IMR-90 (cell line): ENCODE results near the gene TMPRSS7. TPM values are rescaled to one million over a fixed set of nuclear protein-coding genes. Genes with fewer than 3 reads are reported as not detected.

ENCODE experiments used
- ATAC-seq: fragments of 200-7000 bp; cut with Tn5 transposase; 2 replicates; pipeline ENCODE4 v1.9.1; 2020; ENCODE audit warnings: low read depth, mild to moderate bottlenecking, moderate library complexity
- BruUV-seq: library from RNA; stranded (reverse); fragments of 400-500 nt; replicated peaks from 2 replicates; lab custom pipeline; 2021; lab: Mats Ljungman, UMichigan
- CTCF ChIA-PET: fragments of 300-600 bp; formaldehyde crosslinking; extraction: SDS; loops from one replicate; lab custom pipeline; 2021; ENCODE audit warnings: antibody characterized with exemption; lab: Yijun Ruan, JAX
- POLR2A ChIA-PET: fragments of 300-600 bp; sonication (Branson Sonifier 250); formaldehyde crosslinking; loops from one replicate; lab custom pipeline; 2022; ENCODE audit warnings: antibody characterized with exemption; ENCODE audit not compliant: unreplicated experiment; lab: Charles Lee
- DNase-seq: peaks from one replicate; pipeline ENCODE4 v3.0.0; 2013
- H2AFZ ChIP-seq: replicated peaks from 2 replicates; pipeline ENCODE3; 2013; ENCODE audit warnings: low read length, mild to moderate bottlenecking; ENCODE audit not compliant: poor library complexity
- H2AK5ac ChIP-seq: 2 replicates; pipeline ENCODE4 v1.6.1; 2013; ENCODE audit warnings: low read depth, low read length, inconsistent platforms
- H2AK9ac ChIP-seq: replicated peaks from 2 replicates; pipeline ENCODE3; 2013; ENCODE audit warnings: mild to moderate bottlenecking, low read depth, low read length, moderate library complexity; ENCODE audit not compliant: poor library complexity
- H2BK120ac ChIP-seq: 2 replicates; pipeline ENCODE4 v1.6.1; 2013; ENCODE audit warnings: low read depth, low read length, inconsistent platforms
- H2BK15ac ChIP-seq: 3 replicates; pipeline ENCODE4 v1.6.1; 2013; ENCODE audit warnings: low read depth, low read length, inconsistent platforms
- H2BK20ac ChIP-seq: 2 replicates; pipeline ENCODE4 v1.6.1; 2013; ENCODE audit warnings: low read depth, mild to moderate bottlenecking, inconsistent platforms, low read length, moderate library complexity
- H2BK5ac ChIP-seq: 2 replicates; pipeline ENCODE4 v1.6.1; 2013; ENCODE audit warnings: mild to moderate bottlenecking, low read depth, low read length, inconsistent platforms; ENCODE audit not compliant: poor library complexity, severe bottlenecking
- H3K14ac ChIP-seq: replicated peaks from 2 replicates; pipeline ENCODE4 v1.6.1; 2013; ENCODE audit warnings: low read depth, low read length, inconsistent platforms
- H3K18ac ChIP-seq: 2 replicates; pipeline ENCODE4 v1.6.1; 2013; ENCODE audit warnings: low read depth, low read length, control low read depth
- H3K23ac ChIP-seq: 2 replicates; pipeline ENCODE4 v1.6.1; 2013; ENCODE audit warnings: low read depth, low read length, inconsistent platforms
- H3K27ac ChIP-seq: 2 replicates; pipeline ENCODE4 v1.5.1; 2013; ENCODE audit warnings: mild to moderate bottlenecking, control low read depth, low read length; ENCODE audit not compliant: insufficient read depth
- H3K27me3 ChIP-seq: 2 replicates; pipeline ENCODE4 v1.6.1; 2013; ENCODE audit warnings: low read length; ENCODE audit not compliant: control insufficient read depth, insufficient read depth
- H3K36me3 ChIP-seq: 2 replicates; pipeline ENCODE4 v1.6.1; 2013; ENCODE audit warnings: low read length, mixed read lengths; ENCODE audit not compliant: control insufficient read depth, insufficient read depth
- H3K4ac ChIP-seq: 2 replicates; pipeline ENCODE4 v1.6.1; 2013; ENCODE audit warnings: low read depth, low read length, inconsistent platforms
- H3K4me1 ChIP-seq: 2 replicates; pipeline ENCODE4 v1.6.1; 2013; ENCODE audit warnings: low read length, mixed read lengths; ENCODE audit not compliant: control insufficient read depth, insufficient read depth
- H3K4me2 ChIP-seq: 2 replicates; pipeline ENCODE4 v1.6.1; 2013; ENCODE audit warnings: low read depth, mild to moderate bottlenecking, control low read depth, low read length, moderate library complexity
- H3K4me3 ChIP-seq: 2 replicates; pipeline ENCODE4 v1.5.1; 2013; ENCODE audit warnings: low read depth, mild to moderate bottlenecking, control low read depth, low read length, moderate library complexity; ENCODE audit not compliant: insufficient read depth
- H3K56ac ChIP-seq: 2 replicates; pipeline ENCODE4 v1.6.1; 2013; ENCODE audit warnings: low read length, inconsistent platforms; ENCODE audit not compliant: insufficient read depth; ENCODE audit errors: extremely low read depth
- H3K79me1 ChIP-seq, 2 experiments: 2 replicates each; pipeline ENCODE4 v1.6.1; 2013; ENCODE audit warnings: low read length in 2 of 2, inconsistent platforms in 1 of 2, low read depth in 1 of 2
- H3K9ac ChIP-seq: 2 replicates; pipeline ENCODE4 v1.6.1; 2013; ENCODE audit warnings: low read depth, low read length, control low read depth
- H3K9me1 ChIP-seq: 2 replicates; pipeline ENCODE4 v1.6.1; 2013; ENCODE audit warnings: low read length, inconsistent platforms; ENCODE audit not compliant: insufficient read depth
- H3K9me3 ChIP-seq: 2 replicates; pipeline ENCODE4 v1.6.1; 2013; ENCODE audit warnings: low read length; ENCODE audit not compliant: control insufficient read depth, insufficient read depth
- H4K20me1 ChIP-seq: 2 replicates; pipeline ENCODE4 v1.6.1; 2013; ENCODE audit warnings: low read length, inconsistent platforms; ENCODE audit not compliant: insufficient read depth
- H4K5ac ChIP-seq: 2 replicates; pipeline ENCODE4 v1.6.1; 2013; ENCODE audit warnings: mild to moderate bottlenecking, low read depth, low read length, control low read depth
- H4K8ac ChIP-seq, 2 experiments: 2 replicates each; pipeline ENCODE4 v1.6.1; 2013; ENCODE audit warnings: low read depth in 2 of 2, low read length in 2 of 2, control low read depth in 1 of 2, inconsistent platforms in 1 of 2
- H4K91ac ChIP-seq: 2 replicates; pipeline ENCODE4 v1.6.1; 2013; ENCODE audit warnings: low read depth, low read length, inconsistent platforms; ENCODE audit not compliant: insufficient read depth
- BHLHE40 ChIP-seq: fragments of 150-350 bp; IDR thresholded peaks from 2 replicates; pipeline ENCODE4 v1.6.1; 2016; ENCODE audit warnings: mild to moderate bottlenecking, low read depth, low read length
- CHD1 ChIP-seq: IDR thresholded peaks from 2 replicates; pipeline ENCODE4 v1.6.1; 2012; ENCODE audit warnings: low read depth, low read length, improper control_type of control experiment
- ELK1 ChIP-seq: fragments of 150-350 bp; IDR thresholded peaks from 2 replicates; pipeline ENCODE4 v1.6.1; 2016; ENCODE audit warnings: low read depth, mild to moderate bottlenecking, low read length, moderate library complexity, borderline replicate concordance
- POLR2A ChIP-seq: IDR thresholded peaks from 2 replicates; pipeline ENCODE4 v1.6.1; 2012; ENCODE audit warnings: mild to moderate bottlenecking, low read depth, low read length
- RAD21 ChIP-seq: IDR thresholded peaks from 2 replicates; pipeline ENCODE4 v1.6.1; 2012; ENCODE audit warnings: low read length, improper control_type of control experiment
- RCOR1 ChIP-seq: IDR thresholded peaks from 2 replicates; pipeline ENCODE4 v1.6.1; 2012; ENCODE audit warnings: mild to moderate bottlenecking, low read length, improper control_type of control experiment; ENCODE audit not compliant: insufficient replicate concordance
- USF2 ChIP-seq: fragments of 150-350 bp; IDR thresholded peaks from 2 replicates; pipeline ENCODE4 v1.6.1; 2017; ENCODE audit warnings: mild to moderate bottlenecking, antibody characterized with exemption, low read length, low read depth
- WGBS, 2 experiments: methylation state at CpG; one replicate each; pipeline versions ENCODE4 v1.1.5 to v1.1.7; 2013; ENCODE audit warnings: missing lambda C conversion rate in 2 of 2; ENCODE audit not compliant: insufficient read length in 1 of 2; ENCODE audit errors: extremely low coverage in 2 of 2; 5-methylcytosine and 5-hydroxymethylcytosine counted together
- dilution Hi-C: fragments of 300-500 bp; cut with HindIII; formaldehyde crosslinking; loops from one replicate; pipeline ENCODE4 v1.14.3; 2018; ENCODE audit warnings: low sequenced_read_pairs; ENCODE audit not compliant: unreplicated experiment
- in situ Hi-C: fragments of 300-500 bp; cut with MboI; formaldehyde crosslinking; loops from 3 replicates; pipeline ENCODE4 v1.14.3; 2019; ENCODE audit warnings: low sequenced_read_pairs, inconsistent platforms, mixed read lengths
- intact Hi-C: fragments of 100-400 bp; cut with micrococcal nuclease; formaldehyde crosslinking; loops from 2 replicates; pipeline ENCODE4 v1.10.0; 2022
- polyA plus RNA-seq, 3 experiments: library from polyadenylated mRNA; depleted of rRNA; stranded (reverse); fragments of >200 nt; gene quantifications; 2 replicates each; pipeline ENCODE4 v1.2.3, GENCODE V29; 2012; ENCODE audit warnings: low replicate concordance in 1 of 3
- total RNA-seq: library from RNA; depleted of rRNA; stranded (reverse); fragments of >200 nt; gene quantifications from 2 replicates; pipeline ENCODE4 v1.2.3, GENCODE V29; 2012

Gene TMPRSS7
- total and polyA plus RNA-seq, 2 of the 4 experiments (the other 2 are of a cell fraction) = 0.07 TPM; not detected in 1

- Histone ChIP-seq H3K27me3 (no peaks in the 10 kb centered on the region), H4K8ac (no peak overlapping the region), H2BK5ac (no peak overlapping the region), H3K9me3 (no peaks in the 10 kb centered on the region), H3K4me1 (no peaks in the 10 kb centered on the region), H3K36me3 (no peaks in the 10 kb centered on the region), H2BK15ac (no peak overlapping the region), H3K9me1 (no peaks in the 10 kb centered on the region), H4K91ac (no peak overlapping the region), H2AFZ (no peak overlapping the region), H3K79me1 (no peaks in the 10 kb centered on the region), H3K4me2 (no peak overlapping the region), H2AK9ac (no peak overlapping the region), H4K20me1 (no peaks in the 10 kb centered on the region), H3K27ac (no peak overlapping the region), H3K18ac (no peak overlapping the region), H3K9ac (no peak overlapping the region), H3K4ac (no peak overlapping the region), H2BK20ac (no peak overlapping the region), H2BK120ac (no peak overlapping the region), H3K23ac (no peak overlapping the region), H3K56ac (no peak overlapping the region), H3K14ac (no peak overlapping the region), H2AK5ac (no peak overlapping the region), H3K4me3 (no peak overlapping the region), H4K5ac (no peak overlapping the region)
- DNase-seq = no peak
- WGBS, 2 experiments = no CpG with 5 or more reads among the region's 5 CpGs
- ATAC-seq = no peak
- no peak for TF ChIP-seq USF2
- TF ChIP-seq POLR2A = no peak
- TF ChIP-seq RAD21 = no peak
- no peak for TF ChIP-seq CHD1
- no peak for TF ChIP-seq RCOR1
- no peak for TF ChIP-seq ELK1
- no peak for TF ChIP-seq BHLHE40
- dilution Hi-C loops (no loop called here), intact Hi-C loops (no loop called here), in situ Hi-C loops (no loop called here)
- BruUV-seq = no TSS peak
- ChIA-PET CTCF (interaction anchor here (1.0 kb wide), 1 partner anchor 41 kb away, joined by 4 read pairs; no protein-coding TSS in a partner anchor), POLR2A (no interaction called here)
Observed at GRCh38 chr3:112030901-112031300, 3.6 kb upstream of the TMPRSS7 start.
